ENCODE data around the gene TBR1. TPM values are rescaled to one million over a fixed set of nuclear protein-coding genes. Genes with fewer than 3 reads are reported as not detected.

Gene TBR1
- total RNA-seq, 4 donors from 2014 or later, result not detected

GRCh38 chr2:161426922-161427663 is 11.0 kb downstream of the TBR1 start:
- Histone ChIP-seq H3K27me3 (peaks cover 0 to 59% of the 10 kb centered on the region in 2 donors), H3K4me3 (peak overlapping the region in 2 of 4 donors; percentile 39 to 40), H3K4me1 (peaks cover 0 to 30% (median 11%) of the 10 kb centered on the region in 4 donors), H3K36me3 (no peaks in the 10 kb centered on the region), H3K9me3 (no peaks in the 10 kb centered on the region), H3K27ac (no peak overlapping the region)
- DNase-seq, result no peak
- TF ChIP-seq CTCF (IDR thresholded peaks at IDR 0.05), result peak in 1 of 6 experiments; percentile 27
- TF ChIP-seq POLR2A (IDR thresholded peaks at IDR 0.05), result no peak

- no peaks in the 10 kb centered on the region for H3K36me3 ChIP-seq
- peaks cover 0 to 50% of the 10 kb centered on the region in 2 donors for H3K27me3 ChIP-seq
- H3K27ac ChIP-seq, result no peak overlapping the region
- H3K4me1 ChIP-seq, result peaks cover 0 to 30% (median 11%) of the 10 kb centered on the region in 4 donors
- H3K9me3 ChIP-seq, result no peaks in the 10 kb centered on the region
- DNase-seq, result no peak
- no peak for TF ChIP-seq CTCF (IDR thresholded peaks at IDR 0.05)
- TF ChIP-seq POLR2A (IDR thresholded peaks at IDR 0.05), result no peak
- H3K4me3 ChIP-seq, result peak overlapping the region in 2 of 4 donors; percentile 15 to 39
Measured at GRCh38 chr2:161427664-161428587, 11.8 kb downstream of the TBR1 start.

GRCh38 chr2:161430386-161430785 is 14.3 kb downstream of the TBR1 start:
- Histone ChIP-seq H3K36me3 (no peaks in the 10 kb centered on the region), H3K9me3 (no peaks in the 10 kb centered on the region), H3K27me3 (peaks cover 0 to 26% of the 10 kb centered on the region in 2 donors), H3K4me3 (no peak overlapping the region), H3K4me1 (peaks cover 0 to 15% (median 2%) of the 10 kb centered on the region in 4 donors), H3K27ac (no peak overlapping the region)
- DNase-seq, result no peak
- TF ChIP-seq CTCF (IDR thresholded peaks at IDR 0.05) (no peak), POLR2A (IDR thresholded peaks at IDR 0.05) (no peak)

- TF ChIP-seq POLR2A (IDR thresholded peaks at IDR 0.05) (no peak), CTCF (IDR thresholded peaks at IDR 0.05) (no peak)
- Histone ChIP-seq H3K27ac (no peak overlapping the region), H3K27me3 (peaks cover 0 to 12% of the 10 kb centered on the region in 2 donors), H3K36me3 (no peaks in the 10 kb centered on the region), H3K4me3 (no peak overlapping the region), H3K9me3 (peaks cover 0 to 3% (median 0%) of the 10 kb centered on the region in 4 donors), H3K4me1 (peaks cover 0 to 9% (median 2%) of the 10 kb centered on the region in 4 donors)
- DNase-seq, result no peak
Measured at GRCh38 chr2:161432107-161432506, 16.0 kb downstream of the TBR1 start.

- Histone ChIP-seq H3K27me3 (no peaks in the 10 kb centered on the region), H3K27ac (no peak overlapping the region), H3K36me3 (no peaks in the 10 kb centered on the region), H3K9me3 (peaks cover 0 to 3% (median 0%) of the 10 kb centered on the region in 4 donors), H3K4me3 (no peak overlapping the region), H3K4me1 (no peaks in the 10 kb centered on the region)
- no peak for DNase-seq
- TF ChIP-seq CTCF (IDR thresholded peaks at IDR 0.05) (no peak), POLR2A (IDR thresholded peaks at IDR 0.05) (no peak)
Measured at GRCh38 chr2:161434118-161434517, 18.0 kb downstream of the TBR1 start.

Data from Peyer's patch (tissue), 4 donors.